T follicular helper cell (primary cell): ENCODE data around the gene CENPA.
"Not testable (repeated sequence)": the region's sequence is repeated elsewhere in the genome, so short reads cannot be mapped to it uniquely, and the experiment has no call there.

Experiments used
- DNase-seq: peaks from one replicate; pipeline ENCODE4 v3.0.0-alpha.2; 2020; ENCODE audit warnings: low read depth
- total RNA-seq, 2 experiments: gene quantifications; one replicate each; lab custom pipeline; 2026; lab: John Stamatoyannopoulos, UW

CENPA gene
- total RNA-seq = 0.13 to 0.30 reads per million in 2 experiments

DNA sequence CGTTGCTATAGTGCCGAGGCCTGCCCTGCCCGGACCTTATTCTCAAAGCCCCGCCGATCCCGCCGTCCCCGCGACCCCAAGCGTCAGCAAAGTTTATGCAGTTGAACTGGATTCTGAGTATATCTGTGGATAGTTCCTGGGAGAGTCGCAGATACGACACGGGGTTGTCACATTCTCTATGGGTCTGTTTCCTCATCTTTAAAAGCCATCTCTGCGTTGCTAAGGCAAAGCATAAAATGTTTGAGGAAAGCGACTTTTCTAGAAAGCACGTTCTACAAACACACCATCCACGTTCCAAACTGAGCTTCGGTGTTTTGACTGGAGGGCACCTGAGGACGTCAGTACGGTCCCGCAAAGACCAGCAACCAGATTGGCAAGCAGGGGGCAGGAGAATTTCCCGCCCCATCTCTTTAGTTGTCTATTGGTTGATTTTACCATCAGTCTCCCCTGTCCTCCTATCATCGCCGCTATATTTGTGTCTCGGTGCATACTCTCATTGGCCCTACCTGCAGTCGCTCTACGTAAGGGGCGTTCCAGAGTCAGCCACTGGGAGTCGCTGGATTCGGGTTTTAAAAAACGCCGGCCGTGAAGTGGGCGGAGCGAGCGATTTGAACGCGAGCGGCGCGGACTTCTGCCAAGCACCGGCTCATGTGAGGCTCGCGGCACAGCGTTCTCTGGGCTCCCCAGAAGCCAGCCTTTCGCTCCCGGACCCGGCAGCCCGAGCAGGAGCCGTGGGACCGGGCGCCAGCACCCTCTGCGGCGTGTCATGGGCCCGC lies at the start of gene CENPA:
Gene CENPA, plus strand, starts transcription at position 626 of the 776 bp plus-strand sequence. Its CDS starts 141 bp downstream, at position 767.
- peak; percentile 93 for DNase-seq

- no peak for DNase-seq
Measured at GRCh38 chr2:26737221-26737620, 48.6 kb upstream of the CENPA start.

DNA sequence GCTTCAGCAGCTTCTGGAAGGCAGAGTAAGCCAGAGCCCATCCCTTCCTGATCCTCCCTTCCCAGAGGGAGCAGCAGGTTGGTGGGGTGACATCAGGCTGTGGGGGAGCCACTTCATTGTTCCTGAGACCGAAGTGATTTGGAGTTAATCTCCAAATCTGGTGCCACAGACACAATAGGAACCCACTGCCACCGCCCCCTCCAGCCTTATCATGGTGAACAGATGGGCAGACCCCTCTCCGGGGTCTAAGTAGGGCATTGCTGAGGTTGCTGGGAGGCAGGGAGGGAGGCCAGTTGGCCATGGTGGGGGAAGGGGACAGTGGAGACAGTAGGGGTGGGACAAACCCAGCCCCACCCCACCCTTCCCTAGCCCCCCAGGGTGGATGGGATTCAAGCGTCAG lies 47.4 kb upstream of the CENPA start:
- no peak for DNase-seq

GRCh38 chr2:26739514-26739913 lies 46.3 kb upstream of the CENPA start:
- DNase-seq = no peak

DNA sequence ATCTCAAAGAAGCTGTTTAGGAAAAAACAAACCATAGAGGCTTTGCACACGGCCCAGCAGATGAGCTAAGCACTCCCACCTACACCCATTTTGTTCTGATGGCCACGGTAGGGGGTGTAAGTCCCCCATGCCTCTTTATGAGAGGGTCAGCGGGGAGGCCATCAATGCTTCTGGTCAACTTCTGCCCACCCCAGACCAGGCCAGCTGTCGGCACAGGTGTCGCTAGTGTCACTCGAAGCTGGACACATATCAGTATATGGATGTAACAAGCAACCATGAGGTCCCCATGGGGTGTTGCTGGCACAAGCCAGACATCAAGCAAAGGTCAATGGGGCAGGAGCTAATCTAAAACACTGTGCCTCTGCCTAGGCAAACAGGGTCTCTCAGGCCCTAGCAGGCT lies 45.5 kb upstream of the CENPA start:
- no peak for DNase-seq

- DNase-seq = no peak
Measured at GRCh38 chr2:26740890-26741302, 45.0 kb upstream of the CENPA start.

GRCh38 chr2:26742048-26742770 lies 43.6 kb upstream of the CENPA start:
- no peak for DNase-seq

GRCh38 chr2:26743852-26744251 lies 42.0 kb upstream of the CENPA start:
- DNase-seq = no peak

DNA sequence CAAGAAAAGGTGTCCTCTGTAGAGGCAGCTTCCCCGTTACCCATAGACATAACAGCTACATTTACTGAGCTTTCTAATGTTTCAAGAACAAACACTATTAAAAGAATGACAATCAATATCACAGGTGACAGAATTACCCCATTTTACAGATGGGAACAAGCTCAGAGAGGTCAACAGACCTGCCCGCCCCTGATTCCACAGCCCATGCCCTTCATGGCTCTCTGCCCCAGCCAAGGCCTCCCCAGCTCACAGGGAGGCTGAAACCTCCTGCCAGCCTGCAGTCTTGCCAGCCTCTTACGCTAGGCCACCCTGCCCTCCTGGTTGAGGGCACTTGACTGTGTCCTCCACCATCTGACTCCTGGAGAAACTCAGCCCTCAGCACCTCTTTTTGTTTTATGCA lies 40.9 kb upstream of the CENPA start:
- no peak for DNase-seq

DNA sequence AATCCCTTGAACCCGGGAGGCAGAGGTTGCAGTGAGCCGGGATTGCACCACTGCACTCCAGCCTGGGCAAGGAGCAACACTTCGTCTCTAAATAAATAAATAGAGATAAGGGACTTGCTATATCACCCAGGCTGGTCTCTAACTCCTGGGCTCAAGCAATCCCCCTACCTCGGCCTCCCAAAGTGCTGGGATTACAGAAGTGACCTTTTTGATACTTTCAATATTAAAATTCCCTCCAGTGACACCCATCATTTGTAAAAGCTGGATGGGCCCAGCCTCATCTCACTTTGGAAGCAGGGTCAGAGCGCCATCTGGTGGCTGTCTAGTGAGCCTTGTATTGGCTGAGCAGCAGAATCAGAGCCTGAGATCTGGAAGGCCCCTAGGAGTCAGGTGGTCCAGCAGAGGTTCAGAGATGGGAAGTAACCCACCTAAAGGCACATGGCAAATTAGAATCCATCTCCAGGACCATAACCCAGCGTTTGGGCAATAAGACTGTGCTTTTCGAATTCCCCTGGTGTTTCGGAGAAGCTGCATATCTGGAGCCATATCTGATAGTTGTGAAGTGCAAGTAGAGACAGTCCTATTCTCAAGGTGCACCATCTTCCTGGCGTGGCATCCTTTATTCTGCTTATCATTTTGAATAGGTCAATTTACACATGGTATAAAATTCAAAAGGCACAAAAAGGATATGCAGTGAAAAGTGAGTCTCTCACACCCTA lies 40.1 kb upstream of the CENPA start:
- DNase-seq = peak; percentile 62

- DNase-seq = no peak
Measured at GRCh38 chr2:26746934-26747333, 38.9 kb upstream of the CENPA start.

DNA sequence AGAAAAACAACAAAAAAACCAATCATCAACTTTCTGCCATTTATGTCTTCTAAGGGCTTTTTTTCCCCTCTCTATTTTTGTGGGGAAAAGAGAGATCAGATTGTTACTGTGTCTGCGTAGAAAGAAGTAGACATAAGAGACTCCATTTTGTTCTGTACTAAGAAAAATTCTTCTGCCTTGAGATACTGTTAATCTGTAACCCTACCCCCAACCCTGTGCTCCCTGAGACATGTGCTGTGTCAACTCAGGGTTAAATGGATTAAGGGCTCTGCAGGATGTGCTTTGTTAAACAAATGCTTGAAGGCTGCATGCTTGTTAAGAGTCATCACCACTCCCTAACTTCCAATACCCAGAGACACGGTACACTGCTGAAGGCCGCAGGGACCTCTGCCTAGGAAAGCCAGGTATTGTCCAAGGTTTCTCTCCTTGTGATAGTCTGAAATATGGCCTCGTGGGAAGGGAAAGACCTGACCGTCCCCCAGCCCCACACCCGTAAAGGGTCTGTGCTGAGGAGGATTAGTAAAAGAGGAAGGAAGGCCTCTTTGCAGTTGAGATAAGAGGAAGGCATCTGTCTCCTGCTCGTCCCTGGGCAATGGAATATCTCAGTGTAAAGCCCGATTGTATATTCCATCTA lies 36.0 kb upstream of the CENPA start:
- DNase-seq = not testable (repeated sequence)

GRCh38 chr2:26750467-26750866 lies 35.4 kb upstream of the CENPA start:
- DNase-seq = not testable (repeated sequence)

- no peak for DNase-seq
Measured at GRCh38 chr2:26752656-26753055, 33.2 kb upstream of the CENPA start.

- DNase-seq = no peak
Measured at GRCh38 chr2:26754539-26754938, 31.3 kb upstream of the CENPA start.

DNA sequence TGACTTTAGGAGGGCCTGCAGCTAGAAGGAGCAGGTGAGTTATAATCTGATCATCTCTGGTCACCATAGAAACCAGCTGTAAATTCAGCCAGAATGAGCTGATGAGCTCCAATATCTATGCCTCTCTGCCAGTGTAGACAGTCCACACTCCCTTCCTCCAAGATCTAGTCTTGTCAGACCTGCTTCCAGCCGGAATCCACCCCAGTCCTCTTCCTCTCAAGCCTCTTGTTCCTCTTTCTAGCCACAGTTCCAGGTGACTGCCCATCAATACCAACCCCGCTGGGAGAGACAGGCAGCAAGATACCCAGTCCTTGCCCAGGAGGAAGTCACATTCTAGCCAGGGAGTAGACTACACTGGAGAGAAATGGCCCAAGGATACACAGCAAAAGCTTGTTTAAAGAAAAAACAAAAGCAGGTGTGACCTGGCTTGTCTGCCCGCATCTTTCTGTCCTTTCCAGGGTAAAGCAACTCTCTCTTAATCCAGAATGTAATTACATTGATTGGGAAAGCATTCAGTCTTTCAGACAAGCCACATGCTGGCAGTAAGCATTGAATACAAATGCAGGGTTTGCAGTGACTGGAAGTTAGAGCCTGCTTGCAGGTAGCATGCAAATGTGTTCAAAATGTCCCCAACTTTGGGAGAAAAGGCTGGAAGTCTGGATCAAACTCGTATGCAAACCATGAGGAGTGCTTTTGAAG lies 30.7 kb upstream of the CENPA start:
- no peak for DNase-seq

DNA sequence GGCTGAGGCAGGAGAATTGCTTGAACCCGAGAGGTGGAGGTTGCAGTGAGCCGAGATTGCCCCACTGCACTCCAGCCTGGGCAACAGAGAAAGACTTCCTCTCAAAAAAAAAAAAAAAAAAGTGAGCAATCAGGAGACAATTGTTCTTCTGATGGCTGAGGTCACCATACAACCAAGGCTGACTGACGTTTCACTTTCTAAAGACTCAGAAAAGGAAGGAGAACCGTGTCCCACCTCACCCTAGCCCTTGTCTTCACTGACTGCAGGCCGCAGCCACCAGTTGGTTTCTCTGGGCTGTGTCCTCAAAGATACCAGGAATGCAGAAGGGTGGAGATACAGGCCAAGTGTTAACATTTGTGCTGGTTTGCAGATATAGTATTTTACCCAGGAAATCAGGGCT lies 29.5 kb upstream of the CENPA start:
- DNase-seq = no peak

- DNase-seq = no peak
Measured at GRCh38 chr2:26757873-26758789, 27.7 kb upstream of the CENPA start.

DNA sequence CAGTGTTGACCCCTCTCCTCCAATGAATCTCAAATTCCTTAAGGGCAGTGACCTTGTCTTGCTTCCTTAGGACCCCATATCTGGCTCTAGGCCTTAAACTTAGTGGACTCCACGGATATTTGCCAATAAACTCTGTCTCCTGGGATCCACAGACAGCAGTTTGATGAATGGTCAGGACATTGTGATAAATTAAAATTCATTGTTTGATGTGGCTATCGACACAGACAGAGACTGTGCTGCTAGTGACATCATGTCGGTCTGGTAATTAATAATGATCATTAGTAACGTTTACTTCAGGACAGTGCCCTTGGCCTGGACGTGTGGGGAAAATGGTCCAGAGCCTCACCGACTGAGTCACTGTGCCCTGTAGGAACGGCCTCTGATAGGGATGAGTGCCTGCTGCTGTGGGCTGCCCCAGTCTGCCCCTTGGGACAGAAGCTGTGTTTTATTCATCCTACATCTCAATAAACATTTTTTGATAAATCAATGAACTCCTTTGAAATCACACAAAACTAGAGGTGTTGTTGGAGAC lies 27.0 kb upstream of the CENPA start:
- no peak for DNase-seq

DNA sequence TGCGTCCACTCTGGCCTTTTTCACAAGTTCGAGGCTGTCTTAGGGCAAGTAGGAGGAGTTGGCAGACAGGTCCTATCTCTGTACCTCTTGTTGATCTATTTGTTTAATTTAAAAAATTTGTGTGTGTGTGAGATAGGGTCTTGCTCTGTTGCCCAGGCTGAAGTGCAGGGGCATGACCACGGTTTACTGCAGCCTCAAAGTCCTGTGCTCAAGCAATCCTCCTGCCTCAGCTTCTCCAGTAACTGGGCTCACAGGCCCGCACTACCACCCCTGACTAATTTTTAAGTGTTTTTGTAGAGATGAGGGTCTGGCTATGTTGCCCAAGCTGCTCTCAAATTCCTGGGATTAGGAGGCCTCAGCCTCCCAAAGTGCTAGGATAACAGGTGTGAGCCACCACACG lies 26.0 kb upstream of the CENPA start:
- DNase-seq = no peak
